T-helper 17 cell (primary cell): ENCODE data around the gene USP17L13. TPM values are rescaled to one million over a fixed set of nuclear protein-coding genes. Genes with fewer than 3 reads are reported as not detected.
"Not testable (repeated sequence)": the region's sequence is repeated elsewhere in the genome, so short reads cannot be mapped to it uniquely, and the experiment has no call there.

Experiments used
- ATAC-seq: fragments of 150-1000 bp; cut with Tn5 transposase; 2 replicates; pipeline ENCODE4 v1.10.0; 2021; ENCODE audit warnings: mild to moderate bottlenecking, moderate library complexity
- DNase-seq, 3 donors: peaks; one replicate each; pipeline versions ENCODE4 v3.0.0 to v3.0.0-alpha.2; 2020 to 2021
- H3K9me3 ChIP-seq: one replicate; pipeline ENCODE4 v1.7.0; 2013; ENCODE audit warnings: low read length, mild to moderate bottlenecking; ENCODE audit not compliant: control insufficient read depth, poor library complexity, severe bottlenecking
- H3K27ac Mint-ChIP-seq: one replicate; pipeline ENCODE4 v1.8.0; 2022; ENCODE audit warnings: mild to moderate bottlenecking, moderate library complexity, mixed read lengths
- H3K27me3 Mint-ChIP-seq: one replicate; pipeline ENCODE4 v1.8.0; 2022; ENCODE audit warnings: mixed read lengths
- H3K36me3 Mint-ChIP-seq: one replicate; pipeline ENCODE4 v1.8.0; 2022; ENCODE audit warnings: low read depth, mixed read lengths
- H3K4me1 Mint-ChIP-seq: one replicate; pipeline ENCODE4 v1.8.0; 2022; ENCODE audit warnings: mild to moderate bottlenecking, mixed read lengths
- H3K4me3 Mint-ChIP-seq: one replicate; pipeline ENCODE4 v1.8.0; 2022; ENCODE audit warnings: mild to moderate bottlenecking, moderate library complexity, mixed read lengths
- total RNA-seq, 4 donors: library from RNA in 2 of 4; stranded (reverse) in 2 of 4; gene quantifications; one replicate each; pipeline ENCODE4 v1.2.3 and lab custom pipeline; 2022 to 2026

The USP17L13 gene
- total RNA-seq, 2 donors from 2014 or later = not detected

DNA sequence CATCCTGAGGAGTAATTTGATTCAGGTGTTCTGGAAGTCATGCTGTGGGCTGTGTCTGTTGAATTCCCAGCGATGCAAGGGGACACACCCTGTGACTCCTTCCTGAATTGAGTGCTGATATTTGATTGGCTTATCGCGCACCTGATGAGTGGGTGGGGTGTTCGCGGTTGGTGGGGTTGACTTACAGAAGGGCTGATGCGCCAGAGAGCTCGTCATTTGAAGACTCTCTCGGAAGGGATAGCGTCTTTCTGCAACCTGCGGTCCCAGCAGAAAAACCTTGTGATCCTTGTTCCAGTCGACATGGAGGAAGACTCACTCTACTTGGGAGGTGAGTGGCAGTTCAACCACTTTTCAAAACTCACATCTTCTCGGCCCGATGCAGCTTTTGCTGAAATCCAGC lies 37.9 kb downstream of the USP17L13 start, which contains the start of gene USP17L21:
Gene USP17L21 (plus strand): TSS at position 301 of the 400 bp plus-strand sequence. CDS start 0 bp downstream, at position 301.
- H3K4me3 Mint-ChIP-seq, DNase-seq, H3K4me1 Mint-ChIP-seq, H3K36me3 Mint-ChIP-seq, H3K9me3 ChIP-seq, H3K27me3 Mint-ChIP-seq, H3K27ac Mint-ChIP-seq, ATAC-seq: not testable (repeated sequence)

DNA sequence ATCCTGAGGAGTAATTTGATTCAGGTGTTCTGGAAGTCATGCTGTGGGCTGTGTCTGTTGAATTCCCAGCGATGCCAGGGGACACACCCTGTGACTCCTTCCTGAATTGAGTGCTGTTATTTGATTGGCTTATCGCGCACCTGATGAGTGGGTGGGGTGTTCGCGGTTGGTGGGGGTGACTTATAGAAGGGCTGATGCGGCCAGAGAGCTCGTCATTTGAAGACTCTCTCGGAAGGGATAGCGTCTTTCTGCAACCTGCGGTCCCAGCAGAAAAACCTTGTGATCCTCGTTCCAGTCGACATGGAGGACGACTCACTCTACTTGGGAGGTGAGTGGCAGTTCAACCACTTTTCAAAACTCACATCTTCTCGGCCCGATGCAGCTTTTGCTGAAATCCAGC lies 42.6 kb downstream of the USP17L13 start, which contains the start of gene USP17L22:
Gene USP17L22 (plus strand): TSS at position 301 of the 400 bp plus-strand sequence. CDS start 0 bp downstream, at position 301.
- not testable (repeated sequence) for ATAC-seq, H3K9me3 ChIP-seq, H3K27ac Mint-ChIP-seq, H3K36me3 Mint-ChIP-seq, DNase-seq, H3K4me1 Mint-ChIP-seq, H3K27me3 Mint-ChIP-seq, H3K4me3 Mint-ChIP-seq

DNA sequence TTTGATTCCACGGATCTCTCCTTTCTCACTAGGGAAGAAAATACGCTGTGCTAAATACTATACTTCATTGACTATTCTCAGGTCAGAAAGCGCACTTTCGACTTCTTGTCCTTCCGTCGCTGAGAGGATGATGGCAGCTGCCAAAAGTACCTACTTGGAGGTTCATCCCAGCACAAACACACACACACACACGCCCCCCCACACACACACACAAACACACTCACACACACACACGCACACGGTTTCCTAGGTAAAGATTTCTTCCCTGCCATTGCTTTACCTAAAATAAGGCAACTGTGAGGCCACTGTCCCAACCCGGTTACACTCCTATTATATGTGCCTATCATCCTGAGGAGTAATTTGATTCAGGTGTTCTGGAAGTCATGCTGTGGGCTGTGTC lies 47.0 kb downstream of the USP17L13 start:
- peak in 2 of 3 donors; percentile 12 to 28 for DNase-seq
- ATAC-seq, H3K36me3 Mint-ChIP-seq, H3K27me3 Mint-ChIP-seq, H3K4me3 Mint-ChIP-seq, H3K27ac Mint-ChIP-seq, H3K4me1 Mint-ChIP-seq, H3K9me3 ChIP-seq: not testable (repeated sequence)

Other genes with a start within 250 kb of the USP17L13 start
- gene FAM90A26, start 54.5 kb upstream of the USP17L13 start, total RNA-seq = not detected
- not detected for gene USP17L10, start 14.2 kb upstream of the USP17L13 start, total RNA-seq
- gene USP17L11, start 9.5 kb upstream of the USP17L13 start, total RNA-seq = not detected
- gene USP17L12, start 4.7 kb upstream of the USP17L13 start, total RNA-seq = not detected
- not detected for gene USP17L15, start 9.5 kb downstream of the USP17L13 start, total RNA-seq
- not detected for gene USP17L17, start 19.0 kb downstream of the USP17L13 start, total RNA-seq
- not detected for gene USP17L18, start 23.7 kb downstream of the USP17L13 start, total RNA-seq
- gene USP17L19, start 28.5 kb downstream of the USP17L13 start, total RNA-seq = not detected
- gene USP17L20, start 33.2 kb downstream of the USP17L13 start, total RNA-seq = not detected
- gene USP17L21, start 38.0 kb downstream of the USP17L13 start, total RNA-seq = not detected
- gene USP17L22, start 42.7 kb downstream of the USP17L13 start, total RNA-seq = under 1 TPM in 1 of 2 donors, not detected in 1; 0.26 TPM
- not detected for gene USP17L24, start 100.3 kb downstream of the USP17L13 start, total RNA-seq
- gene USP17L25, start 105.0 kb downstream of the USP17L13 start, total RNA-seq = not detected
- gene USP17L26, start 109.8 kb downstream of the USP17L13 start, total RNA-seq = not detected
- not detected for gene USP17L5, start 114.5 kb downstream of the USP17L13 start, total RNA-seq
- gene USP17L27, start 119.3 kb downstream of the USP17L13 start, total RNA-seq = not detected
- gene USP17L28, start 124.0 kb downstream of the USP17L13 start, total RNA-seq = not detected
- not detected for gene USP17L29, start 128.7 kb downstream of the USP17L13 start, total RNA-seq
- not detected for gene USP17L30, start 138.2 kb downstream of the USP17L13 start, total RNA-seq
- not detected for gene DEFB131A, start 219.5 kb downstream of the USP17L13 start, total RNA-seq